Neural crest cell (in vitro differentiated cells): ENCODE measurements around the gene LRRIQ3. TPM values are rescaled to one million over a fixed set of nuclear protein-coding genes. Genes with fewer than 3 reads are reported as not detected.

Source experiments
- DNase-seq: peaks from one replicate; pipeline ENCODE4 v3.0.0; 2021; ENCODE audit warnings: low read depth, mixed read lengths, low spot score
- H3K27ac Mint-ChIP-seq: one replicate; pipeline ENCODE4 v1.8.0; 2021; ENCODE audit warnings: mild to moderate bottlenecking, mixed read lengths; ENCODE audit not compliant: unreplicated experiment
- H3K27me3 Mint-ChIP-seq: 2 replicates; pipeline ENCODE4 v1.8.0; 2021; ENCODE audit warnings: low read depth, mild to moderate bottlenecking, mixed read lengths
- H3K36me3 Mint-ChIP-seq: 2 replicates; pipeline ENCODE4 v1.8.0; 2021; ENCODE audit warnings: low read depth, mild to moderate bottlenecking, mixed read lengths
- H3K4me1 Mint-ChIP-seq: 2 replicates; pipeline ENCODE4 v1.8.0; 2021; ENCODE audit warnings: mixed read lengths
- H3K4me3 Mint-ChIP-seq: one replicate; pipeline ENCODE4 v1.8.0; 2021; ENCODE audit warnings: mild to moderate bottlenecking, mixed read lengths
- H3K9me3 Mint-ChIP-seq: 2 replicates; pipeline ENCODE4 v1.8.0; 2021; ENCODE audit warnings: mixed read lengths
- CTCF ChIP-seq: fragments of 200-600 bp; sonication (generic); conservative IDR thresholded peaks from 2 replicates; pipeline ENCODE4 v1.5.0; 2021; ENCODE audit warnings: antibody characterized with exemption, mild to moderate bottlenecking
- total RNA-seq: library from RNA; stranded (reverse); gene quantifications from 2 replicates; pipeline ENCODE4 v1.2.1, GENCODE V29; 2021

Gene LRRIQ3
- total RNA-seq, 1 donor from 2014 or later: 0.35 TPM

DNA sequence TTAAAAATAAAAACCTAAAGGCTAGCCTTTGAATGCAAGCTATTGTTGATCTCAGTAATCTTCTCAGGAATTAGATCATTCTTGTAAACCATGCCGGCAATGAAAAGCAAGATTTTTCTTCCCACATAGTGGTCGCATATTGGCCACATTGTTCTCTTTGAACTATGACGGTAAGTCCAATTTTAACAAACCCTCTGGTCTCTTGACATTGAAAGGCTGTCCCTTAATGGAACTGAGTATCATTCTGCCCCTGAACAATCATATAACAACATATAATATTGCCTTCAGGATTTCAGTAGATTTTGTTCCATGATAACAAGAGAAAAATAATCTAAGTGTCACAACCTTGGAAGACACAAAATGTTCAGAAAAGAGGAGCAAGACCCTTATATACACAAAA lies 38.5 kb upstream of the LRRIQ3 start:
- Mint-ChIP-seq H3K4me1 (peaks cover 5% of the 10 kb centered on the region), H3K9me3 (peaks cover 5% of the 10 kb centered on the region)

GRCh38 chr1:74235153-74235552 lies 37.2 kb upstream of the LRRIQ3 start, which contains the start of gene TNNI3K:
TNNI3K (plus strand) TSS chr1:74235387; CDS start chr1:74235452, 65 bp downstream.
- peaks cover 5% of the 10 kb centered on the region for H3K36me3 Mint-ChIP-seq
- H3K27ac Mint-ChIP-seq: no peak within 1 kb of the TSS
- no peak for DNase-seq
- H3K9me3 Mint-ChIP-seq: peaks cover 5% of the 10 kb centered on the region
- TF ChIP-seq CTCF: no peak
- no peak within 1 kb of the TSS for H3K4me3 Mint-ChIP-seq
- H3K4me1 Mint-ChIP-seq: peaks cover 5% of the 10 kb centered on the region
- no peaks in the 10 kb centered on the region for H3K27me3 Mint-ChIP-seq

More for the DNA sequence above, 38.5 kb upstream of the LRRIQ3 start:
- Mint-ChIP-seq H3K4me3 (no peak overlapping the region), H3K27ac (no peak overlapping the region), H3K36me3 (peaks cover 5% of the 10 kb centered on the region), H3K27me3 (no peaks in the 10 kb centered on the region)
- DNase-seq: no peak
- TF ChIP-seq CTCF: no peak

DNA sequence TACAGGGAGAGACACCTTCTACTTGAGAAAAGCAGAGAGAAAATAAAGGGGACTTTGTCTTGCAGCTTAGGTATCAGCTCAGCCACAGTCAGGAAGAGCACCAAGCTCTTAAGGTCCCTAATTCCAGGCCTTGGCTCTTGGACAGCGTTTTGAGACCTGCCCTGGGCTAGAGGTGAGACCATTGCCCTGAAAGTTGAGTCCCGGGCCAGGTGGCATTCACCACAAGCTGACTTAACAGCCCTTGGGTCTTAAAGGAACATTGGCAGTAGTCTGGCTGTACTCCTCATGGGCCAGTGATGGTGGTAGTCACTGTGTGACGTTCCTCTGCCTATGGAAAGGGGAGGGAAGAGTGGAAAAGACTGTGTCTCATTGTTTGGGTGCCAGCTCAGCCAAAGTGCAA lies 25.5 kb upstream of the LRRIQ3 start:
- Mint-ChIP-seq H3K9me3 (peaks cover 15% of the 10 kb centered on the region), H3K27me3 (no peaks in the 10 kb centered on the region), H3K36me3 (peaks cover 4% of the 10 kb centered on the region), H3K4me1 (no peaks in the 10 kb centered on the region), H3K4me3 (no peak overlapping the region), H3K27ac (no peak overlapping the region)
- TF ChIP-seq CTCF: no peak
- DNase-seq: no peak

GRCh38 chr1:74222701-74223100 lies 24.7 kb upstream of the LRRIQ3 start:
- Mint-ChIP-seq H3K9me3 (peaks cover 12% of the 10 kb centered on the region), H3K36me3 (peaks cover 4% of the 10 kb centered on the region), H3K27me3 (no peaks in the 10 kb centered on the region), H3K4me1 (no peaks in the 10 kb centered on the region), H3K27ac (no peak overlapping the region), H3K4me3 (no peak overlapping the region)
- no peak for DNase-seq
- no peak for TF ChIP-seq CTCF

GRCh38 chr1:74215229-74215628 lies 17.3 kb upstream of the LRRIQ3 start:
- Mint-ChIP-seq H3K27me3 (no peaks in the 10 kb centered on the region), H3K4me3 (no peak overlapping the region), H3K27ac (no peak overlapping the region), H3K9me3 (peaks cover 5% of the 10 kb centered on the region), H3K4me1 (peaks cover 8% of the 10 kb centered on the region), H3K36me3 (peaks cover 4% of the 10 kb centered on the region)
- no peak for TF ChIP-seq CTCF
- no peak for DNase-seq

DNA sequence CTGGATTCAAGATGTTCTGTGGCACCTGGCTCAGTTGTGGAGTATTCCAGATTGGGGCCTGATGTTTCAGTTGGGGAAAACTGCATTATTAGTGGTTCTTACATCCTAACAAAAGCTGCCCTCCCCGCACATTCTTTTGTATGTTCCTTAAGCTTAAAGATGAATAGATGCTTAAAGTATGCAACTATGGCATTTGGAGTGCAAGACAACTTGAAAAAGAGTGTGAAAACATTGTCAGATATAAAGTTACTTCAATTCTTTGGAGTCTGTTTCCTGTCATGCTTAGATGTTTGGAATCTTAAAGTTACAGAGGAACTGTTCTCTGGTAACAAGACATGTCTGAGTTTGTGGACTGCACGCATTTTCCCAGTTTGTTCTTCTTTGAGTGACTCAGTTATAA lies 7.3 kb upstream of the LRRIQ3 start:
- Mint-ChIP-seq H3K27me3 (no peaks in the 10 kb centered on the region), H3K4me1 (peaks cover 11% of the 10 kb centered on the region), H3K36me3 (peaks cover 6% of the 10 kb centered on the region), H3K27ac (no peak overlapping the region), H3K9me3 (no peaks in the 10 kb centered on the region), H3K4me3 (no peak overlapping the region)
- no peak for TF ChIP-seq CTCF
- DNase-seq: no peak
